ENCODE results near the gene PDE4B. TPM values are rescaled to one million over a fixed set of nuclear protein-coding genes. Genes with fewer than 3 reads are reported as not detected.

PDE4B gene
- total and polyA plus RNA-seq, 9 donors, result 1.7 to 8.2 (median 5.1) TPM

GRCh38 chr1:66197120-66197519, 404.4 kb downstream of the PDE4B start:
- Histone ChIP-seq H3K36me3 (no peaks in the 10 kb centered on the region), H3K4me3 (no peak overlapping the region), H3K27ac (no peak overlapping the region), H3K9me3 (no peaks in the 10 kb centered on the region), H3K27me3 (no peaks in the 10 kb centered on the region), H3K4me1 (ENCODE audit: insufficient read depth) (no peaks in the 10 kb centered on the region)
- no peak for DNase-seq
- intact Hi-C loops (cut with DNase I), result no loop called here
- TF ChIP-seq CTCF (IDR thresholded peaks at IDR 0.05) (no peak), POLR2A (IDR thresholded peaks at IDR 0.05) (no peak), EP300 (IDR thresholded peaks at IDR 0.05) (no peak)
- WGBS, 3 donors, result 66 to 75% (median 70%) methylated on average over 4 of the region's 4 CpGs

GRCh38 chr1:66197785-66198184, 405.1 kb downstream of the PDE4B start:
- H3K4me3 ChIP-seq, result no peak overlapping the region
- intact Hi-C loops (cut with DNase I), result no loop called here
- H3K36me3 ChIP-seq, result no peaks in the 10 kb centered on the region
- no peaks in the 10 kb centered on the region for H3K4me1 ChIP-seq (ENCODE audit: insufficient read depth)
- 63 to 89% (median 67%) methylated on average over 1 of the region's 1 CpG for WGBS, 3 donors
- no peaks in the 10 kb centered on the region for H3K27me3 ChIP-seq
- H3K9me3 ChIP-seq, result no peaks in the 10 kb centered on the region
- no peak overlapping the region for H3K27ac ChIP-seq
- DNase-seq, result no peak
- TF ChIP-seq POLR2A (IDR thresholded peaks at IDR 0.05), result no peak
- no peak for TF ChIP-seq EP300 (IDR thresholded peaks at IDR 0.05)
- no peak for TF ChIP-seq CTCF (IDR thresholded peaks at IDR 0.05)

GRCh38 chr1:66206563-66207144, 414.0 kb downstream of the PDE4B start:
- WGBS, 3 donors, result 21 to 39% (median 25%) methylated on average over 2 of the region's 2 CpGs
- H3K27ac ChIP-seq, result no peak overlapping the region
- H3K4me3 ChIP-seq, result no peak overlapping the region
- no peaks in the 10 kb centered on the region for H3K36me3 ChIP-seq
- DNase-seq, result no peak
- no peak for TF ChIP-seq EP300 (IDR thresholded peaks at IDR 0.05)
- TF ChIP-seq POLR2A (IDR thresholded peaks at IDR 0.05), result no peak
- TF ChIP-seq CTCF (IDR thresholded peaks at IDR 0.05), result no peak
- H3K4me1 ChIP-seq (ENCODE audit: insufficient read depth), result peaks cover 1% of the 10 kb centered on the region
- no peaks in the 10 kb centered on the region for H3K9me3 ChIP-seq
- no peaks in the 10 kb centered on the region for H3K27me3 ChIP-seq
- intact Hi-C loops (cut with DNase I), result no loop called here

- 2 to 7% (median 7%) methylated on average over 3 of the region's 3 CpGs for WGBS, 3 donors
These were observed 414.8 kb downstream of the PDE4B start for GRCh38 chr1:66207484-66207883.

More at GRCh38 chr1:66207484-66207883, 414.8 kb downstream of the PDE4B start:
- Histone ChIP-seq H3K27ac (no peak overlapping the region), H3K4me1 (ENCODE audit: insufficient read depth) (peaks cover 1% of the 10 kb centered on the region), H3K36me3 (no peaks in the 10 kb centered on the region), H3K9me3 (no peaks in the 10 kb centered on the region), H3K27me3 (no peaks in the 10 kb centered on the region), H3K4me3 (no peak overlapping the region)
- intact Hi-C loops (cut with DNase I), result no loop called here
- TF ChIP-seq CTCF (IDR thresholded peaks at IDR 0.05) (no peak), POLR2A (IDR thresholded peaks at IDR 0.05) (no peak), EP300 (IDR thresholded peaks at IDR 0.05) (no peak)
- DNase-seq, result peak in 1 of 5 donors; percentile 18
